HepG2 (cell line): ENCODE data around the gene CTIF. TPM values are rescaled to one million over a fixed set of nuclear protein-coding genes. Genes with fewer than 3 reads are reported as not detected.

Source experiments
- PAXIP1 ChIP-seq: sonication (generic); formaldehyde crosslinking; conservative IDR thresholded peaks from 2 replicates; pipeline ENCODE4 v1.4.0; 2020; ENCODE audit warnings: mild to moderate bottlenecking, missing genetic modification reagents, moderate library complexity
- ZNF180 ChIP-seq: sonication (generic); formaldehyde crosslinking; IDR thresholded peaks from 2 replicates; pipeline ENCODE4 v1.4.0; 2020; ENCODE audit warnings: low read depth, missing genetic modification reagents, borderline replicate concordance
- ZNF329 ChIP-seq: sonication (generic); formaldehyde crosslinking; IDR thresholded peaks from 2 replicates; pipeline ENCODE4 v1.9.0; 2021; ENCODE audit warnings: low read depth, mild to moderate bottlenecking, missing genetic modification reagents
- ZNF788 ChIP-seq: sonication (generic); formaldehyde crosslinking; IDR thresholded peaks from 2 replicates; pipeline ENCODE4 v1.5.0; 2020; ENCODE audit warnings: mild to moderate bottlenecking, missing genetic modification reagents, borderline replicate concordance
- polyA plus RNA-seq, 8 experiments: library from polyadenylated mRNA; depleted of rRNA in 3 of 8; stranded (reverse) in 7 of 8; unstranded in 1 of 8; fragments of >200 nt; fragmentation: Illumina TruSeq in 4 of 8; extraction: Trizol in 4 of 8; gene quantifications; 2 replicates each; pipeline versions ENCODE4 v1.2.1 to v1.2.3, GENCODE V29; 2011 to 2016; ENCODE audit warnings: low read depth in 4 of 8, missing spikeins in 1 of 8, mixed read lengths in 1 of 8; ENCODE audit not compliant: insufficient read depth in 1 of 8
- total RNA-seq, 5 experiments: library from RNA; depleted of rRNA; stranded (reverse); fragments of >200 nt; fragmentation: Illumina TruSeq; extraction: Trizol; gene quantifications; 2 replicates each; pipeline ENCODE4 v1.2.3, GENCODE V29; 2016; ENCODE audit warnings: low read depth in 1 of 5
- TF ChIP-seq, protein P1 (sequence below), 2 experiments: fragments of 450-650 bp in 1 of 2; sonication (generic) in 1 of 2; formaldehyde crosslinking in 1 of 2; IDR thresholded peaks; 2 replicates each; pipeline versions ENCODE4 v1.6.1 to v1.8.0; 2016 to 2022; ENCODE audit warnings: antibody characterized with exemption in 1 of 2, mild to moderate bottlenecking in 1 of 2, missing genetic modification reagents in 1 of 2

The CTIF gene
- total and polyA plus RNA-seq, 2 of the 13 experiments (the other 11 are each of a cell fraction or from before 2014, with no cell fraction given) = 18.2 to 28.0 TPM

- TF ChIP-seq PAXIP1 (no peak), ZNF180 (CRISPR knock-in tag) (no peak), ZNF788 (CRISPR knock-in tag) (no peak), ZNF329 (no peak)
- TF ChIP-seq, protein P1, sequence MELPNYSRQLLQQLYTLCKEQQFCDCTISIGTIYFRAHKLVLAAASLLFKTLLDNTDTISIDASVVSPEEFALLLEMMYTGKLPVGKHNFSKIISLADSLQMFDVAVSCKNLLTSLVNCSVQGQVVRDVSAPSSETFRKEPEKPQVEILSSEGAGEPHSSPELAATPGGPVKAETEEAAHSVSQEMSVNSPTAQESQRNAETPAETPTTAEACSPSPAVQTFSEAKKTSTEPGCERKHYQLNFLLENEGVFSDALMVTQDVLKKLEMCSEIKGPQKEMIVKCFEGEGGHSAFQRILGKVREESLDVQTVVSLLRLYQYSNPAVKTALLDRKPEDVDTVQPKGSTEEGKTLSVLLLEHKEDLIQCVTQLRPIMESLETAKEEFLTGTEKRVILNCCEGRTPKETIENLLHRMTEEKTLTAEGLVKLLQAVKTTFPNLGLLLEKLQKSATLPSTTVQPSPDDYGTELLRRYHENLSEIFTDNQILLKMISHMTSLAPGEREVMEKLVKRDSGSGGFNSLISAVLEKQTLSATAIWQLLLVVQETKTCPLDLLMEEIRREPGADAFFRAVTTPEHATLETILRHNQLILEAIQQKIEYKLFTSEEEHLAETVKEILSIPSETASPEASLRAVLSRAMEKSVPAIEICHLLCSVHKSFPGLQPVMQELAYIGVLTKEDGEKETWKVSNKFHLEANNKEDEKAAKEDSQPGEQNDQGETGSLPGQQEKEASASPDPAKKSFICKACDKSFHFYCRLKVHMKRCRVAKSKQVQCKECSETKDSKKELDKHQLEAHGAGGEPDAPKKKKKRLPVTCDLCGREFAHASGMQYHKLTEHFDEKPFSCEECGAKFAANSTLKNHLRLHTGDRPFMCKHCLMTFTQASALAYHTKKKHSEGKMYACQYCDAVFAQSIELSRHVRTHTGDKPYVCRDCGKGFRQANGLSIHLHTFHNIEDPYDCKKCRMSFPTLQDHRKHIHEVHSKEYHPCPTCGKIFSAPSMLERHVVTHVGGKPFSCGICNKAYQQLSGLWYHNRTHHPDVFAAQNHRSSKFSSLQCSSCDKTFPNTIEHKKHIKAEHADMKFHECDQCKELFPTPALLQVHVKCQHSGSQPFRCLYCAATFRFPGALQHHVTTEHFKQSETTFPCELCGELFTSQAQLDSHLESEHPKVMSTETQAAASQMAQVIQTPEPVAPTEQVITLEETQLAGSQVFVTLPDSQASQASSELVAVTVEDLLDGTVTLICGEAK (IDR thresholded peaks at IDR 0.05) = no peak
- TF ChIP-seq, protein P1 (CRISPR knock-in tag; IDR thresholded peaks at IDR 0.05) = no peak
Observed at GRCh38 chr18:48743886-48744285, 205.1 kb downstream of the CTIF start (continued).
